Measurements from ENCODE around the gene SLC1A4.
"Not testable (repeated sequence)": the region's sequence is repeated elsewhere in the genome, so short reads cannot be mapped to it uniquely, and the experiment has no call there.

Gene SLC1A4

GRCh38 chr2:64952511-64953482 lies 36.4 kb upstream of the SLC1A4 start:
- no peaks in the 10 kb centered on the region for H3K27me3 ChIP-seq (ENCODE audit: insufficient read depth, insufficient read length)
- H3K4me3 ChIP-seq (ENCODE audit: insufficient read length, low read depth): no peak overlapping the region
- peaks cover 9% of the 10 kb centered on the region for H3K9me3 ChIP-seq (ENCODE audit: insufficient read depth, low read length)
- peaks cover 8% of the 10 kb centered on the region for H3K4me1 ChIP-seq (ENCODE audit: insufficient read depth, insufficient read length)
- H3K9ac ChIP-seq (ENCODE audit: insufficient read length, low read depth): no peak overlapping the region
- DNase-seq (ENCODE audit: low read depth, low spot score): no peak
- no peaks in the 10 kb centered on the region for H3K36me3 ChIP-seq (ENCODE audit: insufficient read depth, insufficient read length, low read length)
- no peak for TF ChIP-seq SUZ12 (IDR thresholded peaks at IDR 0.05; ENCODE audit: extremely low read depth, insufficient read depth, insufficient read length)
- no peak for TF ChIP-seq YY1 (IDR thresholded peaks at IDR 0.05; ENCODE audit: insufficient read depth, insufficient read length)
- no peak for TF ChIP-seq ZNF274 (IDR thresholded peaks at IDR 0.05; ENCODE audit: low read depth, low read length)

- no peak for DNase-seq (ENCODE audit: low read depth, low spot score)
- Histone ChIP-seq H3K36me3 (ENCODE audit: insufficient read depth, insufficient read length, low read length) (no peaks in the 10 kb centered on the region), H3K9me3 (ENCODE audit: insufficient read depth, low read length) (peaks cover 9% of the 10 kb centered on the region), H3K9ac (ENCODE audit: insufficient read length, low read depth) (no peak overlapping the region), H3K4me1 (ENCODE audit: insufficient read depth, insufficient read length) (peaks cover 8% of the 10 kb centered on the region), H3K4me3 (ENCODE audit: insufficient read length, low read depth) (no peak overlapping the region), H3K27me3 (ENCODE audit: insufficient read depth, insufficient read length) (no peaks in the 10 kb centered on the region)
- TF ChIP-seq YY1 (IDR thresholded peaks at IDR 0.05; ENCODE audit: insufficient read depth, insufficient read length): no peak
Measured at GRCh38 chr2:64955467-64955866, 33.7 kb upstream of the SLC1A4 start.

- Histone ChIP-seq H3K36me3 (ENCODE audit: insufficient read depth, insufficient read length, low read length) (no peaks in the 10 kb centered on the region), H3K4me1 (ENCODE audit: insufficient read depth, insufficient read length) (no peaks in the 10 kb centered on the region), H3K9ac (ENCODE audit: insufficient read length, low read depth) (no peak overlapping the region), H3K9me3 (ENCODE audit: insufficient read depth, low read length) (peaks cover 9% of the 10 kb centered on the region), H3K4me3 (ENCODE audit: insufficient read length, low read depth) (no peak overlapping the region), H3K27me3 (ENCODE audit: insufficient read depth, insufficient read length) (no peaks in the 10 kb centered on the region)
- no peak for DNase-seq (ENCODE audit: low read depth, low spot score)
- no peak for TF ChIP-seq ZNF274 (IDR thresholded peaks at IDR 0.05; ENCODE audit: low read depth, low read length)
- TF ChIP-seq SUZ12 (IDR thresholded peaks at IDR 0.05; ENCODE audit: extremely low read depth, insufficient read depth, insufficient read length): no peak
- no peak for TF ChIP-seq YY1 (IDR thresholded peaks at IDR 0.05; ENCODE audit: insufficient read depth, insufficient read length)
Measured at GRCh38 chr2:64957109-64957903, 31.9 kb upstream of the SLC1A4 start.

GRCh38 chr2:64958556-64958955 lies 30.6 kb upstream of the SLC1A4 start:
- H3K27me3 ChIP-seq (ENCODE audit: insufficient read depth, insufficient read length): no peaks in the 10 kb centered on the region
- peaks cover 9% of the 10 kb centered on the region for H3K9me3 ChIP-seq (ENCODE audit: insufficient read depth, low read length)
- H3K4me1 ChIP-seq (ENCODE audit: insufficient read depth, insufficient read length): no peaks in the 10 kb centered on the region
- no peaks in the 10 kb centered on the region for H3K36me3 ChIP-seq (ENCODE audit: insufficient read depth, insufficient read length, low read length)
- no peak for DNase-seq (ENCODE audit: low read depth, low spot score)
- H3K4me3 ChIP-seq (ENCODE audit: insufficient read length, low read depth): no peak overlapping the region
- no peak for TF ChIP-seq SUZ12 (IDR thresholded peaks at IDR 0.05; ENCODE audit: extremely low read depth, insufficient read depth, insufficient read length)
- no peak for TF ChIP-seq YY1 (IDR thresholded peaks at IDR 0.05; ENCODE audit: insufficient read depth, insufficient read length)
- TF ChIP-seq ZNF274 (IDR thresholded peaks at IDR 0.05; ENCODE audit: low read depth, low read length): no peak
- H3K9ac ChIP-seq (ENCODE audit: insufficient read length, low read depth): no peak overlapping the region

GRCh38 chr2:64960819-64961218 lies 28.4 kb upstream of the SLC1A4 start:
- TF ChIP-seq YY1 (IDR thresholded peaks at IDR 0.05; ENCODE audit: insufficient read depth, insufficient read length): no peak
- no peak for TF ChIP-seq ZNF274 (IDR thresholded peaks at IDR 0.05; ENCODE audit: low read depth, low read length)
- no peak for TF ChIP-seq SUZ12 (IDR thresholded peaks at IDR 0.05; ENCODE audit: extremely low read depth, insufficient read depth, insufficient read length)
- Histone ChIP-seq H3K36me3 (ENCODE audit: insufficient read depth, insufficient read length, low read length) (no peaks in the 10 kb centered on the region), H3K27me3 (ENCODE audit: insufficient read depth, insufficient read length) (no peaks in the 10 kb centered on the region), H3K4me1 (ENCODE audit: insufficient read depth, insufficient read length) (no peaks in the 10 kb centered on the region), H3K4me3 (ENCODE audit: insufficient read length, low read depth) (no peak overlapping the region), H3K9me3 (ENCODE audit: insufficient read depth, low read length) (peaks cover under 1% of the 10 kb centered on the region; the same call in 1 of the 2 replicates), H3K9ac (ENCODE audit: insufficient read length, low read depth) (no peak overlapping the region)
- no peak for DNase-seq (ENCODE audit: low read depth, low spot score)

- H3K4me3 ChIP-seq (ENCODE audit: insufficient read length, low read depth); H3K9ac ChIP-seq (ENCODE audit: insufficient read length, low read depth); H3K36me3 ChIP-seq (ENCODE audit: insufficient read depth, insufficient read length, low read length); DNase-seq (ENCODE audit: low read depth, low spot score); H3K27me3 ChIP-seq (ENCODE audit: insufficient read depth, insufficient read length); H3K4me1 ChIP-seq (ENCODE audit: insufficient read depth, insufficient read length); H3K9me3 ChIP-seq (ENCODE audit: insufficient read depth, low read length): not testable (repeated sequence)
Measured at GRCh38 chr2:64963138-64963537, 26.1 kb upstream of the SLC1A4 start.

GRCh38 chr2:64963719-64964118 lies 25.5 kb upstream of the SLC1A4 start:
- Histone ChIP-seq H3K9me3 (ENCODE audit: insufficient read depth, low read length) (no peaks in the 10 kb centered on the region), H3K27me3 (ENCODE audit: insufficient read depth, insufficient read length) (no peaks in the 10 kb centered on the region), H3K4me3 (ENCODE audit: insufficient read length, low read depth) (no peak overlapping the region), H3K36me3 (ENCODE audit: insufficient read depth, insufficient read length, low read length) (no peaks in the 10 kb centered on the region), H3K4me1 (ENCODE audit: insufficient read depth, insufficient read length) (no peaks in the 10 kb centered on the region), H3K9ac (ENCODE audit: insufficient read length, low read depth) (no peak overlapping the region)
- TF ChIP-seq YY1 (IDR thresholded peaks at IDR 0.05; ENCODE audit: insufficient read depth, insufficient read length): no peak
- no peak for TF ChIP-seq ZNF274 (IDR thresholded peaks at IDR 0.05; ENCODE audit: low read depth, low read length)
- TF ChIP-seq SUZ12 (IDR thresholded peaks at IDR 0.05; ENCODE audit: extremely low read depth, insufficient read depth, insufficient read length): no peak
- DNase-seq (ENCODE audit: low read depth, low spot score): no peak

Data from NT2/D1 (cell line).